CD14-positive monocyte (primary cell): ENCODE measurements around the gene NID2. TPM values are rescaled to one million over a fixed set of nuclear protein-coding genes. Genes with fewer than 3 reads are reported as not detected.

Source experiments
- DNase-seq, 3 donors: peaks; one replicate each; pipeline ENCODE4 v3.0.0-alpha.2; 2011 to 2022
- H2AFZ ChIP-seq: 2 replicates; pipeline ENCODE4 v1.6.0; 2012; ENCODE audit warnings: mild to moderate bottlenecking, low read depth, low read length, inconsistent platforms; ENCODE audit not compliant: insufficient read depth, poor library complexity, severe bottlenecking
- H3K27ac ChIP-seq, 2 donors: 1 replicate in 1 of 2; 2 replicates in 1 of 2; pipeline ENCODE4 v1.5.1; 2012 to 2013; ENCODE audit warnings: low read length in 2 of 2, control low read depth in 1 of 2, inconsistent platforms in 1 of 2, low read depth in 1 of 2, mild to moderate bottlenecking in 1 of 2
- H3K27me3 ChIP-seq, 2 donors: one replicate each; pipeline versions ENCODE4 v1.6.0 to v1.6.1; 2011 to 2013; ENCODE audit warnings: low read length in 2 of 2; ENCODE audit not compliant: control insufficient read depth in 2 of 2, insufficient read depth in 2 of 2
- H3K36me3 ChIP-seq, 2 donors: replicated peaks in 1 of 2; 1 replicate in 1 of 2; 2 replicates in 1 of 2; pipeline versions ENCODE4 v1.5.1 to v1.6.1; 2012 to 2013; ENCODE audit warnings: low read length in 2 of 2, control low read depth in 1 of 2, inconsistent platforms in 1 of 2, mild to moderate bottlenecking in 1 of 2; ENCODE audit not compliant: insufficient read depth in 2 of 2, control insufficient read depth in 1 of 2
- H3K4me1 ChIP-seq, 2 donors: 1 replicate in 1 of 2; 2 replicates in 1 of 2; pipeline versions ENCODE4 v1.5.1 to v1.6.1; 2012 to 2013; ENCODE audit warnings: low read length in 2 of 2, control low read depth in 1 of 2, inconsistent platforms in 1 of 2, mild to moderate bottlenecking in 1 of 2, moderate library complexity in 1 of 2; ENCODE audit not compliant: insufficient read depth in 2 of 2, control insufficient read depth in 1 of 2
- H3K4me2 ChIP-seq: replicated peaks from 2 replicates; pipeline ENCODE3; 2012; ENCODE audit warnings: low read length, moderate library complexity, mild to moderate bottlenecking; ENCODE audit not compliant: poor library complexity, severe bottlenecking; ENCODE audit errors: extremely low read depth
- H3K4me3 ChIP-seq, 3 experiments: fragments of 200-600 bp in 1 of 3; sonication (generic) in 1 of 3; replicated peaks in 1 of 3; 1 replicate in 2 of 3; 2 replicates in 1 of 3; pipeline ENCODE4 v1.5.1; 2011 to 2013; ENCODE audit warnings: low read length in 3 of 3, mild to moderate bottlenecking in 3 of 3, control low read depth in 2 of 3, low read depth in 2 of 3, inconsistent platforms in 1 of 3, moderate library complexity in 1 of 3
- H3K79me2 ChIP-seq: 2 replicates; pipeline ENCODE4 v1.6.0; 2012; ENCODE audit warnings: mild to moderate bottlenecking, control low read depth, inconsistent platforms, low read length, moderate library complexity; ENCODE audit not compliant: insufficient read depth
- H3K9ac ChIP-seq: 2 replicates; pipeline ENCODE4 v1.6.0; 2017; ENCODE audit warnings: low read length, mild to moderate bottlenecking; ENCODE audit not compliant: insufficient read depth, poor library complexity, severe bottlenecking
- H3K9me3 ChIP-seq, 2 donors: replicated peaks in 1 of 2; 1 replicate in 1 of 2; 2 replicates in 1 of 2; pipeline versions ENCODE4 v1.5.1 to v1.6.1; 2012 to 2013; ENCODE audit warnings: low read length in 2 of 2, control low read depth in 1 of 2; ENCODE audit not compliant: control insufficient read depth in 1 of 2, insufficient read depth in 1 of 2
- H4K20me1 ChIP-seq: 2 replicates; pipeline ENCODE4 v1.6.0; 2012; ENCODE audit warnings: mild to moderate bottlenecking, low read length, control low read depth, moderate library complexity; ENCODE audit not compliant: insufficient read depth
- H3K27ac Mint-ChIP-seq, 7 donors: one replicate each; pipeline ENCODE4 v1.8.0; 2020; ENCODE audit warnings: mild to moderate bottlenecking in 7 of 7, mixed read lengths in 7 of 7, moderate library complexity in 6 of 7, inconsistent platforms in 2 of 7
- H3K27me3 Mint-ChIP-seq, 3 donors: one replicate each; pipeline ENCODE4 v1.8.0; 2021 to 2022; ENCODE audit warnings: low read depth in 3 of 3, mild to moderate bottlenecking in 3 of 3, mixed read lengths in 3 of 3, moderate library complexity in 3 of 3, inconsistent platforms in 1 of 3
- H3K36me3 Mint-ChIP-seq, 2 donors: one replicate each; pipeline ENCODE4 v1.8.0; 2020; ENCODE audit warnings: mixed read lengths in 2 of 2, inconsistent platforms in 1 of 2, mild to moderate bottlenecking in 1 of 2
- H3K4me1 Mint-ChIP-seq: one replicate; pipeline ENCODE4 v1.8.0; 2020; ENCODE audit warnings: mild to moderate bottlenecking, mixed read lengths
- H3K4me3 Mint-ChIP-seq, 2 donors: one replicate each; pipeline ENCODE4 v1.8.0; 2020; ENCODE audit warnings: mild to moderate bottlenecking in 2 of 2, mixed read lengths in 2 of 2, moderate library complexity in 1 of 2
- H3K9me3 Mint-ChIP-seq, 7 donors: one replicate each; pipeline ENCODE4 v1.8.0; 2020 to 2022; ENCODE audit warnings: mixed read lengths in 7 of 7, mild to moderate bottlenecking in 6 of 7, moderate library complexity in 6 of 7, inconsistent platforms in 2 of 7
- WGBS: methylation state at CpG from one replicate; pipeline ENCODE4 v1.1.5; 2013; ENCODE audit warnings: missing lambda C conversion rate; ENCODE audit not compliant: insufficient coverage; 5-methylcytosine and 5-hydroxymethylcytosine counted together
- intact Hi-C, 2 donors: fragments of 100-400 bp; cut with micrococcal nuclease; formaldehyde crosslinking; loops; one replicate each; pipeline versions ENCODE4 v1.15.0 to v1.15.1; 2023
- polyA plus RNA-seq, 3 donors: library from polyadenylated mRNA; depleted of rRNA in 1 of 3; unstranded in 2 of 3; stranded (reverse) in 1 of 3; fragments of 300-500 nt in 2 of 3; fragments of >200 nt in 1 of 3; fragmentation: Illumina TruSeq in 2 of 3; gene quantifications; 1 replicate in 2 of 3; 2 replicates in 1 of 3; pipeline ENCODE4 v1.2.3, GENCODE V29; 2012 to 2021
- TF ChIP-seq, protein P1 (sequence below): fragments of 200-600 bp; IDR thresholded peaks from one replicate; pipeline ENCODE4 v1.8.0; 2022; ENCODE audit warnings: antibody characterized with exemption, mild to moderate bottlenecking

Gene NID2
- polyA plus RNA-seq, 3 donors = not detected

DNA sequence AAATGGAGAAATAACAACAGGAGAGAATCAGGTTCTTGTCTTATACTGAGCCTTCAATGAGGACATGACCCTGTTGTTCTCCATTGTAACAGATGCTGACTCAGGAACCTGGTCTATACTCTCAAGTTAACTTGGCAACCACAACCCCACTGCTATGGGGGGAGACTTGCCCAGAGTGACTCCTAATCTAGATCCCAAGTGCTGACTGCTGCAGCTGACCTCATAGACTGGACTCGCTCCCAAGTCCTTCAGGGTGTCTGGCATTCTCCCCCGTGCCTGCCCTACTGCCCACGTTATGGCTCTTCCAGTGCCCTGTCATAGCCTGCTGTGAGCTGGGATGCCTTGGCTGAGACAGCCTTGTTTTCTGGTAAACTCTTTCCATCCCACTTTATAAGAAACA is 37.1 kb downstream of the NID2 start:
- Mint-ChIP-seq H3K9me3 (peaks cover 0 to 4% (median 2%) of the 10 kb centered on the region in 7 donors), H3K27me3 (peaks cover 1 to 7% (median 5%) of the 10 kb centered on the region in 3 donors), H3K4me1 (peaks cover 2% of the 10 kb centered on the region), H3K27ac (no peak overlapping the region), H3K4me3 (no peak overlapping the region), H3K36me3 (no peaks in the 10 kb centered on the region)
- Histone ChIP-seq H3K4me1 (no peaks in the 10 kb centered on the region), H2AFZ (no peak overlapping the region), H3K27me3 (no peaks in the 10 kb centered on the region), H3K9me3 (no peaks in the 10 kb centered on the region), H3K36me3 (no peaks in the 10 kb centered on the region), H3K4me3 (no peak overlapping the region), H4K20me1 (no peaks in the 10 kb centered on the region), H3K27ac (no peak overlapping the region), H3K4me2 (no peak overlapping the region), H3K9ac (no peak overlapping the region), H3K79me2 (no peaks in the 10 kb centered on the region)
- no peak for DNase-seq
- intact Hi-C loops = no loop called here
- WGBS = 100% methylated on average over 3 of the region's 3 CpGs
- TF ChIP-seq, protein P1, sequence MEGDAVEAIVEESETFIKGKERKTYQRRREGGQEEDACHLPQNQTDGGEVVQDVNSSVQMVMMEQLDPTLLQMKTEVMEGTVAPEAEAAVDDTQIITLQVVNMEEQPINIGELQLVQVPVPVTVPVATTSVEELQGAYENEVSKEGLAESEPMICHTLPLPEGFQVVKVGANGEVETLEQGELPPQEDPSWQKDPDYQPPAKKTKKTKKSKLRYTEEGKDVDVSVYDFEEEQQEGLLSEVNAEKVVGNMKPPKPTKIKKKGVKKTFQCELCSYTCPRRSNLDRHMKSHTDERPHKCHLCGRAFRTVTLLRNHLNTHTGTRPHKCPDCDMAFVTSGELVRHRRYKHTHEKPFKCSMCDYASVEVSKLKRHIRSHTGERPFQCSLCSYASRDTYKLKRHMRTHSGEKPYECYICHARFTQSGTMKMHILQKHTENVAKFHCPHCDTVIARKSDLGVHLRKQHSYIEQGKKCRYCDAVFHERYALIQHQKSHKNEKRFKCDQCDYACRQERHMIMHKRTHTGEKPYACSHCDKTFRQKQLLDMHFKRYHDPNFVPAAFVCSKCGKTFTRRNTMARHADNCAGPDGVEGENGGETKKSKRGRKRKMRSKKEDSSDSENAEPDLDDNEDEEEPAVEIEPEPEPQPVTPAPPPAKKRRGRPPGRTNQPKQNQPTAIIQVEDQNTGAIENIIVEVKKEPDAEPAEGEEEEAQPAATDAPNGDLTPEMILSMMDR = no peak

GRCh38 chr14:52029881-52030280 is 39.0 kb downstream of the NID2 start:
- Histone ChIP-seq H3K79me2 (no peaks in the 10 kb centered on the region), H3K36me3 (no peaks in the 10 kb centered on the region), H3K4me1 (no peaks in the 10 kb centered on the region), H3K9ac (no peak overlapping the region), H3K27ac (no peak overlapping the region), H3K4me3 (no peak overlapping the region), H3K4me2 (no peak overlapping the region), H4K20me1 (no peaks in the 10 kb centered on the region), H2AFZ (no peak overlapping the region), H3K27me3 (no peaks in the 10 kb centered on the region), H3K9me3 (no peaks in the 10 kb centered on the region)
- Mint-ChIP-seq H3K4me1 (peaks cover 2% of the 10 kb centered on the region), H3K4me3 (no peak overlapping the region), H3K36me3 (no peaks in the 10 kb centered on the region), H3K27me3 (peaks cover 1 to 7% (median 5%) of the 10 kb centered on the region in 3 donors), H3K9me3 (peaks cover 0 to 4% (median 1%) of the 10 kb centered on the region in 7 donors), H3K27ac (no peak overlapping the region)
- TF ChIP-seq, protein P1 = no peak
- DNase-seq = no peak
- intact Hi-C loops = no loop called here
- no CpG with 5 or more reads among the region's 1 CpG for WGBS
